Peyer's patch (tissue), 4 donors: ENCODE data around the gene NDUFA5.

Experiments used
- POLR2A ChIP-seq, 2 donors: fragments of 450-650 bp; IDR thresholded peaks; one replicate each; pipeline ENCODE4 v1.5.1; 2017; ENCODE audit warnings: antibody characterized with exemption in 2 of 2, mild to moderate bottlenecking in 2 of 2, moderate library complexity in 2 of 2
- TF ChIP-seq, protein P1 (sequence below), 6 experiments: fragments of 450-650 bp in 4 of 6; fragments of 200-600 bp in 2 of 6; sonication (generic) in 1 of 6; IDR thresholded peaks; one replicate each; pipeline ENCODE4 v1.5.1; 2017 to 2019; ENCODE audit warnings: antibody characterized with exemption in 6 of 6, mild to moderate bottlenecking in 3 of 6, moderate library complexity in 1 of 6

DNA sequence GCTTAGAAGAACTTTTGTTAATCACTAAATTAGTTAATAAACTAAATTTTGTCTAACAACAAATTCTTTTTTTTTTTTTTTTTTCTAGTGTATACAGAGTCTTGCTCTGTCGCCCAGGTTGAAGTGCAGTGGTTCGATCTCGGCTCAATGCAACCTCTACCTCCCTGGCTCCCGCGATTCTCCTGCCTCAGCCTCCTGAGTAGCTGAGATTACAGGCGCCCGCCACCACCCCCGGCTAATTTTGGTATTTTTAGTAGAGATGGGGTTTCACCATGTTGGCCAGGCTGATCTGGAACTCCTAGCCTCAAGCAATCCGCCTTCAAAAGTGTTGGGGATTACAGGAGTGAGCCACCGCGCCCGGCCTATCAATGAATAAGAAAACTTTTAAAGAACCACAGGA, 22.1 kb downstream of the NDUFA5 start:
- TF ChIP-seq, protein P1, sequence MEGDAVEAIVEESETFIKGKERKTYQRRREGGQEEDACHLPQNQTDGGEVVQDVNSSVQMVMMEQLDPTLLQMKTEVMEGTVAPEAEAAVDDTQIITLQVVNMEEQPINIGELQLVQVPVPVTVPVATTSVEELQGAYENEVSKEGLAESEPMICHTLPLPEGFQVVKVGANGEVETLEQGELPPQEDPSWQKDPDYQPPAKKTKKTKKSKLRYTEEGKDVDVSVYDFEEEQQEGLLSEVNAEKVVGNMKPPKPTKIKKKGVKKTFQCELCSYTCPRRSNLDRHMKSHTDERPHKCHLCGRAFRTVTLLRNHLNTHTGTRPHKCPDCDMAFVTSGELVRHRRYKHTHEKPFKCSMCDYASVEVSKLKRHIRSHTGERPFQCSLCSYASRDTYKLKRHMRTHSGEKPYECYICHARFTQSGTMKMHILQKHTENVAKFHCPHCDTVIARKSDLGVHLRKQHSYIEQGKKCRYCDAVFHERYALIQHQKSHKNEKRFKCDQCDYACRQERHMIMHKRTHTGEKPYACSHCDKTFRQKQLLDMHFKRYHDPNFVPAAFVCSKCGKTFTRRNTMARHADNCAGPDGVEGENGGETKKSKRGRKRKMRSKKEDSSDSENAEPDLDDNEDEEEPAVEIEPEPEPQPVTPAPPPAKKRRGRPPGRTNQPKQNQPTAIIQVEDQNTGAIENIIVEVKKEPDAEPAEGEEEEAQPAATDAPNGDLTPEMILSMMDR (IDR thresholded peaks at IDR 0.05) = no peak
- no peak for TF ChIP-seq POLR2A (IDR thresholded peaks at IDR 0.05)
